A673 (cell line): ENCODE data around the gene DNAH7.

ENCODE experiments used
- EZH2 ChIP-seq: fragments of 200-600 bp; sonication (generic); IDR thresholded peaks from 2 replicates; pipeline ENCODE4 v1.6.1; 2017; ENCODE audit warnings: borderline replicate concordance, low read depth, mild to moderate bottlenecking, mixed read lengths, antibody characterized with exemption, low read length; ENCODE audit not compliant: poor library complexity, severe bottlenecking
- TF ChIP-seq, protein P1 (sequence below): fragments of 300-800, 200-600 bp; sonication (generic); conservative IDR thresholded peaks from 2 replicates; pipeline ENCODE4 v1.5.1; 2017; ENCODE audit warnings: low read depth, mild to moderate bottlenecking, antibody characterized with exemption, low read length, moderate library complexity, mixed read lengths

DNA sequence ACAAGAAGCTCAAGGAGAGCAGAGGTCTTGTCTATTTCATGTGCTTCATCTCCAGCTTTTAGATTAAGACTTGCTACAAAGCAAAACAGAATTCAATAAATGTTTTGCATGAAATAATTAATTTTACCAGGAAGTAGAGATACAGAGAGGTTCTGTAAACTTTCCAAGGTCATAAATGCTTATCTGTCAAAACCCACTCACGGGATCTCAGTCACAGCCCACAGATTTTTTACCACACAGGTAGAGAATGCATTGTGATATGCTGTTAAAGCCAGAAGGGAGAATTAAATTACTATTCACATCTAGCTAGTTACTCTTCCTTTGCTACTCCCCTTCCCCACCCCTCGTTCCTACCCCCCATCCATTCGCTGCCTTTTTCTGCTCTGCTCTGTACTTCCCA is 205.5 kb downstream of the DNAH7 start:
- TF ChIP-seq, protein P1, sequence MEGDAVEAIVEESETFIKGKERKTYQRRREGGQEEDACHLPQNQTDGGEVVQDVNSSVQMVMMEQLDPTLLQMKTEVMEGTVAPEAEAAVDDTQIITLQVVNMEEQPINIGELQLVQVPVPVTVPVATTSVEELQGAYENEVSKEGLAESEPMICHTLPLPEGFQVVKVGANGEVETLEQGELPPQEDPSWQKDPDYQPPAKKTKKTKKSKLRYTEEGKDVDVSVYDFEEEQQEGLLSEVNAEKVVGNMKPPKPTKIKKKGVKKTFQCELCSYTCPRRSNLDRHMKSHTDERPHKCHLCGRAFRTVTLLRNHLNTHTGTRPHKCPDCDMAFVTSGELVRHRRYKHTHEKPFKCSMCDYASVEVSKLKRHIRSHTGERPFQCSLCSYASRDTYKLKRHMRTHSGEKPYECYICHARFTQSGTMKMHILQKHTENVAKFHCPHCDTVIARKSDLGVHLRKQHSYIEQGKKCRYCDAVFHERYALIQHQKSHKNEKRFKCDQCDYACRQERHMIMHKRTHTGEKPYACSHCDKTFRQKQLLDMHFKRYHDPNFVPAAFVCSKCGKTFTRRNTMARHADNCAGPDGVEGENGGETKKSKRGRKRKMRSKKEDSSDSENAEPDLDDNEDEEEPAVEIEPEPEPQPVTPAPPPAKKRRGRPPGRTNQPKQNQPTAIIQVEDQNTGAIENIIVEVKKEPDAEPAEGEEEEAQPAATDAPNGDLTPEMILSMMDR, result no peak
- no peak for TF ChIP-seq EZH2
